ENCODE measurements around the gene NRXN2.
"Not testable (repeated sequence)": the region's sequence is repeated elsewhere in the genome, so short reads cannot be mapped to it uniquely, and the experiment has no call there.

Gene NRXN2

GRCh38 chr11:64581057-64581523, 141.9 kb downstream of the NRXN2 start:
- DNase-seq, result no peak

GRCh38 chr11:64580412-64580811, 142.6 kb downstream of the NRXN2 start:
- DNase-seq, result no peak

DNA sequence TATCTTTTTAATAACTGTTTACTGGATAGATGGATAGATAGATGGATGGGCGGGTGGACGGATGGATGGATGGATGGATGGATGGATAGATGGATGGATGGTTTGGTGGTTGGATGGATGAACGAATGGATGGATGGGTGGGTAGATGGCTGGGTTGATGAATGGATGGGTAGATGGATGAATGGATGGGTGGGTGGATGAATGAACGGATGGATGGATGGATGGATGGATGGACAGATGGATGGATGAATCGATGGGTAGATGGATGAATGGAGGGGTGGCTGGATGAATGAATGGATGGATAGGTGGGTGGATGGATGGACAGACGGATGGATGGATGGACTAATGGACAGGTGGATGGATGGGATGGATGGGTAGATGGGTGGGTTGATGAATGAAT, 145.8 kb downstream of the NRXN2 start:
- no peak for DNase-seq

DNA sequence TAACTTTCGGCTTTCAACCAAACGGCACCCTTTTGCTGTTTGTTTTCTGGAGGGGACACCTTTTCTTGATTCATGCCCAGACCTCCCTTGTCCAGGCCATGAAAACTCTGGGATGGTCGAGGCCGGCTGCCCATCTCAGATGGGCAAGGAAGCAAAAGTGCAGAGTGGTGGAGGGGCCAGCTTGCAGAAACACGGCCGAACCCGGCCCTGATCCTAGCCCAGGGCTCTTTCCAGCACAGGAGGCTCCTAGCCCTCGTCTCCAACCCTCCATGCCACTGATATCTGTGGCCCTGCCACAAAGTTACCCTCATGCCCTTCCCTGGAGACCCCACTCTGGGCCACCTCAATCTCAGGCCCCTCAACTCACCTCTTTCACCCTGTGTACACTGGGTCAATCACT, 150.9 kb downstream of the NRXN2 start:
- no peak for DNase-seq

DNA sequence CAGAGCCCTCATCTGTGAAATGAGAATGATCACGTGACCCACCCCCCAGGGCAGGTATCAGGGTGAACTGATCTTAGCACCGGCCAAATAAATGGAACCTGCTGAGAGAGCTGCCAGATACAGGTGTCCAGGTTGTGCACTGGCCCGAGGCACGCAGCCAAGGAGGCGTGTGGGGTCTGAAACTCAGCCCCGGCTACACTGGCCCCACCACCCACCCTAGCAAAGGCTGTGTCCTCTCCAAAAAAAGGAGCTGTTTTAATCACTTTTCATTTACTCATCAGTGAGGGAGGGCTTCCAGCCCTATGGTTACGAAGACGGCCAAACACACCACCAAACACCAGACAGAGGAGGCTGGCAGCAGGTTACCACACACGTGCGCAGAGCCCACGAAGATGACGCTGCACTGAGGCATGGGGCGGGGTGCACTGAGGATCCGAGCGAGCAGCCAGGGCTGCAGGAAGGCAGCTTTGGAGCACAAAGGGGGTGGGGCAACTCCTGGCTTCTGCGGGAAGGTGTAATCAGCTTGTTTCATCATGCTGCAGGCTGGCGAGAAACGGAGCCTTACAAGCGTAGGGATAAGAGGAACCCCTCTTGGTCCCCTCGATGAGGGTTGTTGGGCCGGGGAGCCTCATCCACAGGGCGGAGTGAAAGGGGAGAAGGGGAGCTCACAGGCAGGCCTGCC, 151.4 kb downstream of the NRXN2 start:
- DNase-seq, result no peak

GRCh38 chr11:64571050-64571409, 152.0 kb downstream of the NRXN2 start:
- no peak for DNase-seq

DNA sequence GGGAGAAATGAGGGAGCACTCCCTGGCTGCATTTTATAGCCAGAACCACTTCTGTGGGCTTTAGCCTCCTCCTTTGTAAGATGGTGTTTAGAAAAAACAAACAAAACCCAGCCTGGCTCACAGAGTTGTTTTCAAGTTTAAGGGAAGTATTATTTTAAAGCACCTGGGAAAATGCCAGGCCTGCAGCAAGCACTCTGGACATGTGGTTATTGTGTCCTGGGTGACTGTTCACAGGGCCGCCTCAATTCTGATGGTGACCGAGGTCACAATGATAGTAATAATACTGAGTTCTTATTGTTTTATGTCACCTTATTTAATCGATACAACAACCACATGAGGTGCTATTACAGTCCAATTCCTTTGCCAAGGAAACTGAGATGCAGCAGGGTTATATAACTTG, 152.7 kb downstream of the NRXN2 start:
- no peak for DNase-seq

DNA sequence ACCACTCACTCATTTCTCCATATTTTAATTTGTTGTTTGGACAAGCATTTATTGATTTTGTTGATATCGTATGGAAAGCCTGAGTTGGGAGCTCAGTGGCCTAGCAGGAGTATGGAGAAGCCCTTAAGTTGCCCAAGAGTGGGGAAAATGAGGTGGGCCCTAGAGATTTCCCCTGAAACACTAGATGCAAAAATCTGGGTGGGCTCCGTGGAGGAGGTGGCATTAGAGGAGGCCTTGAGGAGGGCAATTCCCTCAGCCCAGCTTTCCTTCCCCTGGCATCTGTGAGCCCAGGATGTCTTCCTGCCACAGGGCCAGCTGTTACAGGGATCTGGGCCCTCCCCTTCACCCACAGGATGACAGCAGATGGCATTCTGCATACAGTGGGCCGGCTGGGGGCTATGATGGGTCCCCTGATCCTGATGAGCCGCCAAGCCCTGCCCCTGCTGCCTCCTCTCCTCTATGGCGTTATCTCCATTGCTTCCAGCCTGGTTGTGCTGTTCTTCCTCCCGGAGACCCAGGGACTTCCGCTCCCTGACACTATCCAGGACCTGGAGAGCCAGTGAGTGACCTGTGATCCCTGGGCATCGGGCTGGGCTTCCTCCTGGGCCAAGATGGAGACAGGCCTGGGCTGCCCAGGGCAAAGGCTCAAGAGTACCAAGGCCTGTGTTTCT, 153.6 kb downstream of the NRXN2 start:
- DNase-seq, result peak; percentile 59

DNA sequence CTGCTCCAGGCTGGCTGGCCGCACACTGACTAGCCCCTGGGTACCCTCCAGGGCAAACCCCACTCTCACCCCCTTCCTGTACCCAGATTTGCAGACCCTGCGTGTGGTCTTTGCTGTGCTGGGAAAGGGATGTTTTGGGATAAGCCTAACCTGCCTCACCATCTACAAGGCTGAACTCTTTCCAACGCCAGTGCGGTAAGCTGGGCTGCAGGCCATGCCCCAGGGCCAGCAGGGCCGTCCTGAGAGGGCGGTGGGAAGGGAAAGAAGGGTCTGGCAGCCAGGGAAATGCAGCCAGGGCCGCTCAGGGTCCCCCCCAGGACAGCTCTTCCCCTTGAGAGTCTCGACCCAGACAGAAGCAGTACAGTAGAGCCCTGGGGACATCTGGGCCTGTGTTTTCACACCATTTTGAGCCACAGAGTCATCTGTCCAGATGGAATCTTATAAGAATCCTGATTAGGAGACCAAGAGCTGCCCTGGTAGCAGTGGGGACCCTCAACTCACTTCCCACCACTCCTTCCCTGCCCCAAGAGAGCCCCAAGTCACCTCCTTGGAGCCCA, 154.3 kb downstream of the NRXN2 start:
- DNase-seq, result no peak

DNA sequence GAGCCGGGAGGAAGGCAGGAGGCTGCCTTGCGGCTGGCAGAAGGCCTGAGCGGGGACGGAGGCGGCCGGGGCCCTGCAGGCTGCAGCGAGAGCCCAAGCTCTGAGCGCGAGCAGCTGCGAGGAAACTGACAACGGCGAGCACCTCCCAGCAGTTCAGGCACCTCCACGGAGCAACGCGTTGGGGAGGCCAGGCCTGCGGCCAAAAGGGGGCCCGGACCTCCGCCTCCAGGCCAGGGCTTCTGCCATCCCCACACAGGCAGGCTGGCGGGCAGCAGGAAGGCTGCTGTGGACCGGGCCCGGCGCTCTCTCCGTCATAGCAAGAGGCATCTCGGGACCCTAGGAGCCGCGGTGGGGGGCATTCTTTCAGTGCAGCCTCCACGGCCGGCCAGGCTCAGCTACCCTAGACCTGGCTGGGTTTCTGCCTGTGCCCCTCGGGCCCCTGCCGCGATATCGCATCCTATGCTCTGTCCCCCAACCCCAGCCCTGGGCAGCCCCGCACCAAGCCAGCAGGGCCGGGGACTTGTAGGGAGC, 154.9 kb downstream of the NRXN2 start:
- no peak for DNase-seq

GRCh38 chr11:64566915-64567891, 155.8 kb downstream of the NRXN2 start:
- DNase-seq, result no peak

GRCh38 chr11:64566042-64566914, 156.7 kb downstream of the NRXN2 start:
- peak; percentile 47 for DNase-seq

DNA sequence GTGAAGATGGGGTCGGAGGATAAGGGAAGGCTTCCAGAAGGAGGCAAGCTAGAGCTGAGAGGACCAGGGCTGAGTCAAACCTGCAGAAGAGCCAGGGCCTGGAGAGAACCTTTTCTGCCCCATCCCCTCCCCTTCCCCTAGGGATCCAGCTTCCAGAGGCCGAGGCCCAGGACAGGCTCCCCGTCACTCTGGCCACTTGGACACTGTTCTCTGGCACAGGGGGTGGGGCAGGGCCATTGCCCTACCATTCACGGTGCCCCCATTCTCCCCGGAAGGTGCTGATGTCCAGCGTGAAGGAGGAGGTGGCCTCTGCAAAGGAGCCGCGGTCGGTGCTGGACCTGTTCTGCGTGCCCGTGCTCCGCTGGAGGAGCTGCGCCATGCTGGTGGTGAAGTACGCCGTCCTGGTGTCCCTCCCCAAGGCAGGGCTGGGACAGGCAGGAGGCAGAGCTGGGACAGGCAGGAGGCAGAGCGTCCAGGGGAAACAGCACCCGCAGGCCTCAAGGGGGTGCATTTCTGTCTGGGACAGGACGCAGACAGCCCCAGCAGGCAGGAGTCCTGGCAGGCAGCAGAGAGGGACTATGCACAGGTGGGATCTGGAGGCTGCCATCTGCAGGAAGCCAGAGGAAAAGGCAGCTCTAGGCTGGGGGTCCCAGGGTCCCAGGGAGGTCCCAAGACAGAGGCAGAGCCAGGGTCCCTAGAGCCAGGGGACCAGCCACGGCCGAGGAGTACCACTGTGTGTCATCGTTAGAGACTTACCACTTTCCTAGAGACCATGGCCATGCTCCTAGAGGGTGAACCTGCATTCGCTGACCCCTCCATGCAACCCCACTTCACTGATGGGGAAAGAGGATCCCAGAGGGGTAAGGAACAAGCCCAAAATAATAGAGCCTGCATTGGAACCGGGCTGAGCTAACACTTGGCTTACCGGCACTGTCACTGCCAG, 157.8 kb downstream of the NRXN2 start:
- no peak for DNase-seq

- no peak for DNase-seq
These were observed 158.6 kb downstream of the NRXN2 start for GRCh38 chr11:64564419-64564818.

GRCh38 chr11:64563966-64564365, 159.0 kb downstream of the NRXN2 start:
- no peak for DNase-seq

- no peak for DNase-seq
These were observed 160.2 kb downstream of the NRXN2 start for GRCh38 chr11:64562723-64563351.

GRCh38 chr11:64561984-64562722, 160.8 kb downstream of the NRXN2 start:
- DNase-seq, result no peak

- DNase-seq, result not testable (repeated sequence)
These were observed 161.6 kb downstream of the NRXN2 start for GRCh38 chr11:64561429-64561828.

GRCh38 chr11:64560941-64561340, 162.1 kb downstream of the NRXN2 start:
- DNase-seq, result no peak
